DMS 273 (cell line): ENCODE data around the gene LSM10.

ENCODE experiments used
- DNase-seq: peaks from one replicate; lab custom pipeline; 2025; ENCODE audit not compliant: unreplicated experiment; lab: John Stamatoyannopoulos, UW

Gene LSM10

GRCh38 chr1:36397378-36398230 lies at the start of gene LSM10:
Gene LSM10 (minus strand): TSS chr1:36397908. CDS start chr1:36394129, 3,779 bp downstream.
- peak; percentile 98 for DNase-seq

DNA sequence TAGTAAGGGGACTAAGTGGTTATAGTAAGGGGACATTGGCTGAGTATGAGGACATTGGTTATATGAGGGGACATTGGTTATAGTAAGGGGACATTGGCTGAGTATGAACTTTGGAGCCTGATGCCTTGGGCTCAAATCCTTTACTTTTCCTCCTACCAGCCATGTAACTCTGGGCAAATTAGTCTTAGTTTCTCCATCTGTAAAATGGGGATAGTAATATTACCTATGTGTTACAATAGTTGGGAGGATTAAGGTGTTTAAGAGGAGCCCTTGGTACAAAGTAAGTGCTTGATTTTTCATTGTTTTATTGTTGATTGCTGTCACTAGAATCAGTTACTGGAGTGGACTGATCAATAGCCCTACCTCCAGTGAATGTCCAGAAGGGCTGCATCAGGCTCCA lies 49.7 kb upstream of the LSM10 start:
- no peak for DNase-seq

- DNase-seq = peak; percentile 21
Observed at GRCh38 chr1:36446746-36447145, 49.0 kb upstream of the LSM10 start.

DNA sequence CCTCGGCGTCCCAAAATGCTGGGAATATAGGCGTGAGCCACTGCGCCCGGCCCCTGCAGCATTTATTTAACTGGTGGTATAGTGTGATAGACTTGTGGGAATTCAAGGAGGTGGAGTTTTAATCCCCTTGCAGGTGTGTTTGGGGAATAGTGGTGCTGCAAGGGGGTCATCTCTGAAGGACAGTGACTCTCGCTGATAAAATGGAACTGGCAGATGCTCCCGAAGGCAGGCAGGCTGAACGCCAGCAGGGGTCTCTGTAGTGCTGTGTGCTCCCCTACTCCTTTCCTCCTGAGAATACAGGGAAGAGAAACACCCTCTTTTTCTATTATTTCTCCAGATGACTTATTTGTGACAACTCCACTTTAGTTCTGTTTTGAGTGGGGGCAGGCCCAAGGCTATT lies 48.6 kb upstream of the LSM10 start:
- peak; percentile 62 for DNase-seq

- DNase-seq = no peak
Observed at GRCh38 chr1:36443297-36443696, 45.6 kb upstream of the LSM10 start.

- no peak for DNase-seq
Observed at GRCh38 chr1:36442337-36442736, 44.6 kb upstream of the LSM10 start.

DNA sequence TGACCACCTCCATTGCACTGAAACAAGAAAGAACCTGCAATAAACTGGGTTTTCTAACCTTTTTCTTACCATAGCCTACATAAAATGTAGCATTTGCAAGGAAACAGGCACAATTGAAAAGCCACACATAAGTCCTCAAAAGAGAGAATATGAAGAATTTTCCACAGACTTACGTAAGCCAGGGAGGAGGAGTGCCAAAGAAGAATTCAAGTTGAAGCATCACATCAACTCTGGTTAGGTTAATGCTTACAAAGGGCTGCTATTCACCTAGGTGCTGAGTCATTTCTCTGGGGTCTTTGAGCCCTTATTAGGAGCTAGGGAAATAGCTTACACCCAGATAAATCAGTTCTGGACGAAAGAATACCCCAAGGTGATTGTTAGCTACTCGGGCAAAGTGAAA lies 42.9 kb upstream of the LSM10 start:
- no peak for DNase-seq

GRCh38 chr1:36440044-36440443 lies 42.3 kb upstream of the LSM10 start:
- DNase-seq = no peak

GRCh38 chr1:36438715-36439114 lies 41.0 kb upstream of the LSM10 start:
- DNase-seq = no peak

DNA sequence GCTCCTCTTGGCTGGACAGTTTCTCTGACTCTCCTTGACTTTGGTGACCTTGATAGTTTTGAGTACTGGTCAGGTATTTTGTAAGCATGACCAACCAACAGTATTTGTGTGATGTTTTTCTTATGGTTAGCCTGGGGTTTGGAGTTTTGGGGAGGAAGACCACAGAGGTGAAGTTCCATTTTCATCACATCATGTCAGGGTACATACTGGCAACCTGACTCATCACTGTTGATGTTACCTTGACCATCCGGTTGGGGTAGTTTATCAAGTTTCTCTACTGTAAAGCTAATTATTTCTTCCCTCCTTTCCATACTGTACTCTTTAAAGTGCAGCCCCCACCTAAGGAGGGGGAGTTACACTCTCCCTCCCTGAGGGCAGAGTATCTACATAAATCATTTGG lies 39.1 kb upstream of the LSM10 start:
- DNase-seq = no peak

DNA sequence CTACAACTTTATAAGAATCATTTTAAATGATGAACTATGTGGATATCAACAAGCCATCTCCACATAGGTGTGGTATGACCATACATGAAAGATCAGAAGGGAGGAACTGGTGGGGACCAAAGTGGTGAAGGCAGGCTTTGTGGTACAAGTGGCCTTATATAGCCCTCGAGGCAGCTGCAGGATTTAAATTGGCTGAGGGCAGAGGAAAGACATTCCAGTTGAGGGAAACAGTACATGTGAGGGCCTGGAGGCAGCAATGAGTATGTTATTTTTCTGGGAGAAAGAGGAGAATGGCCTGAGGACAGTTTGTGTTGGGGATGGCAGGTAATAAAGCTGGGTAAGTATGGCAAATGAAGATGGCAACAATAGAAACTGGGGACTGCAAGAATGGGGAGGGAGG lies 35.4 kb upstream of the LSM10 start:
- DNase-seq = no peak

GRCh38 chr1:36432616-36433015 lies 34.9 kb upstream of the LSM10 start:
- DNase-seq = no peak

DNA sequence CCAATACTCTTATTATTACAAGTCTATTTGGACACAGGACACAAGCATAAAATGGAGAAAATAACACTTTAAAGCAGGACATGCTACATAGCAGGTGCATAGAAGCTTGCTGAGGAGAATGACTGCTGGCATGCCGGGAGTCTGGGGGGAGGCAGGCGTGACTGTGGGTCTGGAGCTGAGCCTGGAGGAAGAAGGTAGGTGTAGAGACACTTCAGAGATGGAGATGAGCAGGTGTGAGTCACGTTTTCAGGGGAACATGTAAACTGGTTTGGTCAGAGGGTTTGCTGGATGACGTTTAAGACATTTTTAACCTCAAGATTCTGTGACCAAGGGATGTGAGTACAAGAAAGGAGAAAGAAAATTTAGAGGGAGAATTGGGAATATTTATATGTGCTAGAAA lies 28.1 kb upstream of the LSM10 start:
- DNase-seq = no peak

GRCh38 chr1:36421649-36422048 lies 23.9 kb upstream of the LSM10 start:
- no peak for DNase-seq

DNA sequence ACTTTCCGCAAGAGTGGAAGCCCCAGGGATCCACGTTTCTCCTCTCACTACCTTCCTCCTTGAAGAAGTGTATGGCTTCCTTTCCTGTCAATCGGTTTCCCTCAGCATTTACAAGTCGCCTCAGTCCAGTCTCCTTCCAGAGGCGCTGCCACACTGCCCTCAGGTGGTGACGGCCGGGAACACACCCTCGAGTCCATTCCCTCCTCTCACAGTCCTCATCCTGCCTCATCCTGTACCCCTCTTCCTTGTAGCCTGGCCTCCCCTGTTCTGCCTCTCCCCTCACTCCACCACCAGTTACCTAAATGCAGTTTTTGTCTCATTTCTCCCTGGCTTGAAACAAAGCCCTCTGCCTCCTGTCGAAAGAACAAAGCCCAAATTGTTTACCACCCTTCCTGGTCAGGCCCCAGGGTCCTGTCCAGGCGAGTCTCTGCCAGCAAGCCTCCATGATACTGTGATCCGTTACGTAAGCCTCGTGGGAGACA lies 23.2 kb upstream of the LSM10 start:
- DNase-seq = peak; percentile 91

DNA sequence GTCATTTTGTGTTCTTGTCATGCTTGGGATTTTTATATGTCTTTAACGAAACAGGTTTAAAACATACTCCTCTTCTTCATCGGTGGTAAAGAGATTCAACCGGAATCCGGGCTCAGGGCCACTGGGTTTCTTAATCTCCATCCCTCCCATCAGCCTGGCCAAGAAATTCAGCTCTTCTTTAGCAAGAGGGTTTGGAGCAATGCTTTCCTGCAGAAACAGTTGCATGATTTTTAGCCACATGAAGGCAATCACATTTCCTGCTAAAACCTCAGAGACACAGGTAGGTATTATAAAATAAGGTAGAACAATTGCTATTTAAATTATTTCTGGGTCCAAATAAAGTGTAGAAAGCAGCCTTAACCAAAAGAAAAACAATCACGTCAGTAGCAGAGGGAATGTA lies 22.7 kb upstream of the LSM10 start:
- DNase-seq = no peak

DNA sequence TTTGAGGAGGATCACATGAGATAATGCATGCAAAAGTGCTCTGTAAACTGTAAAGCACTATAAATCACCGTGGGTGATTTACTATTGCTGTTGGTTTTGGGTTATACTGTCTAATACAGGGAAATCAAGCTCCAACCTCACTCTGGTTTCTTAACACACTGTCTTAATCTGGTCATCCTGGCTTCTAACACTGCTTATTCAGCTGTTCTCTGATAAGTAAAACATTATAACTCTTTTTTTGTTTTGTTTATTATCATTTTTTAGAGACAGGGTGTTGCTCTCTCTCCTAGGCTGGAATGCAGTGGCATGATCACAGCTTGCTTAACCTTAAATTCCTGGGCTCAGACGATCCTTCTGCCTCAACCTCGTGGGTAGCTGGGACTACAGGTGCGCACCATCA lies 21.9 kb upstream of the LSM10 start:
- no peak for DNase-seq

- DNase-seq = no peak
Observed at GRCh38 chr1:36419140-36419539, 21.4 kb upstream of the LSM10 start.

- DNase-seq = no peak
Observed at GRCh38 chr1:36417931-36418330, 20.2 kb upstream of the LSM10 start.

DNA sequence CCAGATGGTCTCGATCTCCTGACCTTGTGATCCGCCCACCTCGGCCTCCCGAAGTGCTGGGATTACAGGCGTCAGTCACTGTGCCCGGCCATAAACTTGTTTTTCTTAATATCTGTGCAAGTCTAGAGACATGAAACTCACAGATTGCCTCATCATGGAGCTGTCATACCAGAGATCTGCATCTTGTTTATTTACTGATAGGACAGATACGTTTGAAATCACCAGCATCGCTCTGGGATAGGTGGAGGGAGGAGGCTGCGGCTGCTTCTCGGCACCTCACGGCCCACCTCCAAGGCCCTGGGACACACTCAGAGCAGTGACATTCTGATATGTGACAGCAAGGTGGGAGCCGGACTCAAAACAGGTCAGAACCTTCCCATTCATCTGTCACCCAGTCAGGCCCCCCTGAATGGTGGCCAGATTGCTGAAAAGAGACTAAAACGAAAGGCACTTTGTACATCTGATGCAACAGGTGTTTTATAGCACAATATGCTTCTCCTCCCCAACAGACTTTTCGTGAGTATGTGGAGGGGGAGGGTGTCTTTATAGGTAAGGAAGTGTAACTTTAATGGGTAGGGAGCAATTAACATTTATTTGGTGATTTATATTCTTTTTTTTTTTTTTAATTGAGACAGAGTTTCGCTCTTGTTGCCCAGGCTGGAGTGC lies 18.1 kb upstream of the LSM10 start:
- DNase-seq = no peak

DNA sequence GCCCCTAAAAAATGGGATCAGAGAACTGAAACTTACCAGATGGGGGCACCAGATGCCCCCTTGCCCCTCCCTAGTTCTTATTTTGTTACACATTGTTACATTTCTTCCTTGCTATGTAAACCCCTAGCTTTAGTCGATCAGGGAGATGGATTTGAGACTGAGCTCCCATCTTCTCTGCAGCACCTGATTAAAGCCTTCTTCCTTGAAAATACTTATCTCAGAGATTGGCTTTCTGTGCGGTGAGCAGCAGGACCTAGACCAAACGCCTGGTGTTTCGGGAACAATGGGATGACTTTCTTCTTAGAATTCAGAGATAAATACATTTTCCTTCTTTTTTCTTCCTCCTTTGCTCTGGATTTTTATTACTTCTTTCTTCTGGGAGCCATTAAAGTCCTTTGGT lies 16.7 kb upstream of the LSM10 start:
- DNase-seq = no peak
